Activated CD4-positive, alpha-beta T cell treated with anti-CD3 and anti-CD28 coated beads for 1 hour (primary cell): ENCODE data around the gene OAS1.
A peak's percentile ranks its signal among the peaks of the same experiment; 100 is the strongest.
"Not testable (repeated sequence)": the region's sequence is repeated elsewhere in the genome, so short reads cannot be mapped to it uniquely, and the experiment has no call there.

ENCODE experiments used
- DNase-seq: peaks from one replicate; pipeline ENCODE4 v3.0.0-alpha.2; 2020

The OAS1 gene

GRCh38 chr12:112901271-112901670, 5.5 kb upstream of the OAS1 start:
- DNase-seq = no peak

GRCh38 chr12:112904571-112904970, 2.2 kb upstream of the OAS1 start:
- no peak for DNase-seq

DNA sequence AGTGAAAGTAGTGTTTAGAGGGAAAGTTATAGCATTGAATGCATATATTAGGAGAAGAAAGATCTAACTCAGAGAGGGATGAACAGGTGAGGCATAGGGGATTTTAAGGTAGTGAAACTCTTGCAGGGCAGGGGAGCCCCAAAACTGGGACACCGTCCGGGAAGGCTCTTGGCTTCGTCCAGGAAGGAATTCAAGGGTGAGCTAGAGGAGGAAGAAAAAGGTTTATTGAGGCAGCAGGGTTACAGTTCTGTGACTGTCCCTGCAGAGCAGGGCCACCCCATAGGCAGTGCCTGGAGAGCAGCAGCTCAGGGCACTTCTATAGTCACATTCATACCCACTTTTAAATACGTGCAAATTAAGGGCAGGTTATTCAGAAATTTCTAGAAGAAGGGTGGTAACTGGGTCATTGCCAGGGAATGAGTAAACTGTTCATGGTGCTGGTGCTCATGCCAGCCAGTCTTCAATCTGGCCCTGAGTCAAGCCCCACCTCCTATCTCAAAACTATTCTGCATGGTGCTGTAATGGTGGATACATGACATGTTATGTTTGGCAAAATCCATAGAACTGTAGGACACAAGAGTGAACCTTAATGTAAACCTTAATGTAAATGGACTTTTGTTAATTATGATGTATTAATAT, 1.2 kb upstream of the OAS1 start:
- DNase-seq = no peak

- DNase-seq = no peak
Observed at GRCh38 chr12:112907415-112908157, 824 bp downstream of the OAS1 start.

DNA sequence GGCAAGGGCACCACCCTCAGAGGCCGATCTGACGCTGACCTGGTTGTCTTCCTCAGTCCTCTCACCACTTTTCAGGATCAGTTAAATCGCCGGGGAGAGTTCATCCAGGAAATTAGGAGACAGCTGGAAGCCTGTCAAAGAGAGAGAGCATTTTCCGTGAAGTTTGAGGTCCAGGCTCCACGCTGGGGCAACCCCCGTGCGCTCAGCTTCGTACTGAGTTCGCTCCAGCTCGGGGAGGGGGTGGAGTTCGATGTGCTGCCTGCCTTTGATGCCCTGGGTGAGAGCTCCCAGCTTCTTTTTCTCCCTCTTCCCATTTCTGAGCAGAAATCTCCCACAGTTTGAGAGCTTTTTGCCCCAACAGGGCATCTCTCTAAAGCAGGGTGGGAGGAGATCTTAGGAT, 1.8 kb downstream of the OAS1 start:
- no peak for DNase-seq

DNA sequence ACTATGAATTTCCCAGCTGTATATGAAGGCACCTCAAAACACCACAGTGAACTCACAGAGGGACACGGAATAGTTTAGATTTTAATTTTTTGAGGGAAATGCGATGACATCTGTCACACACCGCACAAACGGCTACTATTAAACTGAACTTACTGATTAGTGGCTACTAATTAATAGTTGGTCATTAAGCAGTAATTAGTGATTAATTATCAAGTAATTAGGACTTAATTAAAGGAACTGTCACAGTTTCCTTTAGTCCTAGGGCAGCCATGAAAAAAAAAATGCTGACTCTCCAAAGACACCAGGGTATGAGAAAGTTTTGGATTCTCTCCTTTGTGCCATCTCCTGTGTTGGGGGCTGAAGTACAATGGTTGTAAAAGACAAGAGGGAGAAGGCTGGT, 2.9 kb downstream of the OAS1 start:
- no peak for DNase-seq

- DNase-seq = no peak
Observed at GRCh38 chr12:112913038-112913688, 6.4 kb downstream of the OAS1 start.

- not testable (repeated sequence) for DNase-seq
Observed at GRCh38 chr12:112913888-112914287, 7.1 kb downstream of the OAS1 start.

- DNase-seq = no peak
Observed at GRCh38 chr12:112916270-112916669, 9.5 kb downstream of the OAS1 start.

GRCh38 chr12:112919121-112919520, 12.4 kb downstream of the OAS1 start:
- no peak for DNase-seq

DNA sequence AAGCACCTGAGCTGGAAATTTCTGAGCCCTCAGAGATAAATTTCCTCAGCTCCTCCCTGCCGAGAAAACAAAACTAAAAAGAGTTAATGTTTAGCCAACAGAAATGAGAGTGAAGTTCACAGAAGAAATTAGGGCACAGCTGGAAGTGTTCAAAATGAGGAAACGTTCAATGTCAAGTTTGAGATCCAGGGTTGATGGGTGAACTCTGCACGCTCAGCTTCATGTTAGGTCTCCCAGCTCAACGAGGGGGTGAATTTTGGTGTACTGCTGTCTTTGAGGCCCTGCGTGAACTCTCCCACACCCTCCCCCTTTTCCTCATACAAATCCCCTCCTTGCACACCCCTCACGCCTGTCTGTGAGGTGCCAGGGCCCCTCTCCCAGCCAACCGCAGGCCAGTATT, 18.2 kb downstream of the OAS1 start:
- no peak for DNase-seq

DNA sequence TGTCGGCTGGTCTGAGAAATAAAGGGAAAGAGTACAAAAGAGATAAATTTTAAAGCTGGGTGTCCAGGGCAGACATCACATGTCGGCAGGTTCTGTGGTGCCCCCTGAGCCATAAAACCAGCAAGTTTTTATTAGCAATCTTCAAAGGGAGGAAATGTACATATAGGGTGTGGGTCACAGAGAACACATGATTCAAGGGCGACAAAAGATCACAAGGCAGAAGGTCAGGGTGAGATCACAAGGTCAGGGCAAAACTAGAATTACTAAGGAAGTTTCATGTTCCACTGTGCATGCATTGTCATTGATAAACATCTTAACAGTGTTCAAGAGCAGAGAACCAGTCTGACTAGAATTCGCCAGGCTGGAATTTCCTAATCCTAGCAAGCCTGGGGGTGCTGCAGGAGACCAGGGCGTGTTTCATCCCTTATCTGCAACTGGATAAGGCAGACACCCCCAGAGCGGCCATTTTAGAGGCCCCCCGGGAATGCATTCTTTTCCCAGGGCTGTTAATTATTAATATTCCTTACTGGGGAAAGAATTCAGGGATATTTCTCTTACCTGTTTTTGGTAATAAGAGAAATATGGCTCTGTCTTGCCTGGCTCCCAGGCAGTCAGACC, 19.8 kb downstream of the OAS1 start:
- not testable (repeated sequence) for DNase-seq

DNA sequence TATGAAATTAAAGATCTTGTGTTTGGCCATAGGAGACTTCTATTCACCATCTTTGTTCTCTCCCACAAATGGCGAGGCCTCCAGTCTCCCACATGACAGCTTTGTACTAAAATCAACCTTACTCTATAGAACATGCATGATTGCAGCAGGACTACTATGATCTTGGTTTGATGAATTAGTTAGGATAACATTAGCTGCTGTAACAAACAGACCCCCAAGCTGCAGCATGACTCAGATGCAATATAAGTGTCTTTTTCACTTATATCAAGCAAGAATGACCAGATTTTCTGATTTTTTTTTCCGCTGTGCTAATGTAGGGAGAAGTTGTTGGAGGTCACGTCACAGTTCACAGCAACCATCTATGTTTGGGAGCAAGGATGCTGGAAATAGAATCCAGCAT, 20.7 kb downstream of the OAS1 start:
- no peak for DNase-seq

DNA sequence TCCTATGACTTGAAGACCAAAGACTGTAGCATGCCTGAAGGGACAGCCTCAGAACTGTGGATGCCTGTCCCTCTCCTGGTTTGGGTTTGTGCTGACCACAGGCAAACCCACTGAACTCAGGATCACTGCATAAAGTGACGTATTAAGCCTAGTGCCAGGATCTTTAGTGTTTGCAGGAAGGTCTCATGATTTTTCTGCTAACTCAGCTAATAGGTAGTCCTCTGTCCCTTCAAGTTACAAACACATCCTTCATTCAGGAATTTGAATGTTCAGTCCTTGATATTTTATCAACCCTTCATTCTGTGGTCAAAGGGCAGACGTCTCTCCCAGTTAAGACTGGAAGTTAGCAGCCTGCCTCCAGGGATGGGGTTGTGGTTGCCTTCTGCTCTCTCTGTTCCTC, 21.2 kb downstream of the OAS1 start:
- DNase-seq = no peak

DNA sequence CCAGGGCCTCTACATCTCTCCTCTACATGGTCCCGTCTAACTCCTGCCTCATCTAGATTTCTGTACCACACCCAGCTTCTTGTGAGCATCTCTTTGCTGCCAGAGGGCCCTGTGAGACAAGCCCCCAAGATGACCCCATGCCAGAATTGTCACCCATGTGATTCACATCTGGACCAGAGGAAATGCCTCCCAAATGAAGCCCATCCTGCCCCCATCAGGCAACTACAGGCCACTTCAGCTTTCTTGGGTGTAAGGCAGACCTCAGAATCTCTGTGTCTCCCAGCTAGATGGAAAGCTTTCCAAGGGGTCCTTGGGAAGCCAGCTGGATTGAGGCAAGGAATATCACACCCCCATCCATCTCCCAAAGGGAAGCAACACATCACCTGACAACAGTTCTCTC, 22.2 kb downstream of the OAS1 start:
- no peak for DNase-seq

DNA sequence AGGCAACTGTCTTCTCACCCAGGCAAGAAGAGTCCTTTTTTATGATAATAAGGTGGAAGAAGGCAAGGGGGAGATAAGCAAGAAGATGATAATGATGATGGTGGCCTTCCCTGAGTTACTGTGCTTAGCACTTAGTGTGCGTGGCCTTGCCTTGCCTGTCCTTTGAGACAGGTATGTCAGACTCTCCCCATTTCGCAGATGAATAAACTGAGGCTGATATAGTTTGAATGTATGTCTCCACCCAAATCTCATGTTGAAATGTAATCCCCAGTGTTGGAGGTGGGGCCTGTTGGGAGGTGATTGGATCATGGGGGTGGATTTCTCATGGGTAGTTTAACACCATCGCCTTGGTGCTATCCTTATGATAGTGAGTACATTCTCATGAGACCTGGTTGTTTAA, 23.0 kb downstream of the OAS1 start:
- DNase-seq = no peak

DNA sequence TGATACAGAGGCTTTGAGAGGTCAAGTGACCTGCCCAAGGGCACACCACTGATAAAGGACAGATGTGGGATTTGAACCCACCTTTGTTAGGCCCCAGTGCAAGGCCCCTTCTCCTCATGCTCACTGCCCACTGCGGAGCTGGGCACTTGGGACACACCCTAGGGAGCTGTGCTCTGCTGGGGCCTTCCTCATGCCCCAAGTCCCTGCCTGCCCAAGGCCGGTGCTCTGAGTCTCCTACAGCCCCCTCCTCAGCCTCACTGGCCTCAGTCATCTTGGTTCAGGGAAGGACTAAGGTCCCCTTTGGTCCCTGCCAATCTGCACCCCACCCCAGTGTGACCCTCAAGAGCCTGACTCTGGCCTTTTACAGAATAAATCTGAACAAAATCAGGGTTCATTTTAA, 23.6 kb downstream of the OAS1 start:
- no peak for DNase-seq

DNA sequence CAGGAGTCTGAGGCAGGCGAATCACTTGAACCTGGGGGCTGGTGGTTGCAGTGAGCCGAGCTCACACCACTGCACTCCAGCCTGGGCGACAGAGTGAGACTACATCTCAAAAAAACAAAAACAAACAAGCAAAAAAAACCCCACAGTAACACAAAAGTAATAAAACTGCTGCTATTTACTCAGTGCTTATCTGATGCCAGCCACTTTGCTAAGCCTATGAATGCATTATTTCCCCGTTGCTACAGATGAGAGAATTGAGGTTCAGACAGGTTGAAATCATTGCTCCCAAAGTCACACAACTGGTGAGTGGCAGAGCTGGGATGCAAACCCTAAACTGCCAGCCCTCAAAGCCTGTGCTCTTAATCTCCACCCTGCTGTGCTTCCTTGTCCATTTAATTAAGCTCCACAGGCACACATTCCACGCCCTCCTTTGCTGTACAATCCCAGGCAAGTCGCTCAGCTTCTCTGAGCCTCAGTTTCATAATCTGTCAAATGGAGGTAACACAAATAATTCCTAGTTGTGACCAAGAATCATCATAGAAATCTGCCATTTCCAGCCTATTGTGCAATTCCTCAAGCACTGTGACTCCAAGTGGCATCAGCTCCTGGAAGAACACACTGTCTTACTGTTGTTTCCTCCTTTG, 25.8 kb downstream of the OAS1 start:
- DNase-seq = no peak

DNA sequence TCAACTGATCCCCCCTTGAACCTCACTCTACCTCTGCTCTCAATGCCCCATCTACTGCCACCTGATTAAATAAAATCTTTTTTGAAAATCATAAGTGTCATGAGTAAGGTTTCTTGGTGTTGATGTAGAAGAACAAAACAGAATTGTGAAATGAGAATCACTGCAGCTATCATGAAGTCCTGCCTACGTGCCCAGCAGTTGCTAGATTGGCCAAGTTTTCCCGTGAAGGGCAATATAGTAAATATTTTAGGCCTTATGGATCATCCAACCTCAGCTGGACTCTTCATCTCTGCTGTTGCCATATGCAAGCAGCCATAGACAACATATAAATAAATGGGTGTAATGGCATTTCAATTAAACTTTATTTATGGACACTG, 26.4 kb downstream of the OAS1 start:
- DNase-seq = no peak

GRCh38 chr12:112936264-112936663, 29.5 kb downstream of the OAS1 start:
- DNase-seq = no peak

GRCh38 chr12:112936927-112937326, 30.2 kb downstream of the OAS1 start:
- DNase-seq = no peak

DNA sequence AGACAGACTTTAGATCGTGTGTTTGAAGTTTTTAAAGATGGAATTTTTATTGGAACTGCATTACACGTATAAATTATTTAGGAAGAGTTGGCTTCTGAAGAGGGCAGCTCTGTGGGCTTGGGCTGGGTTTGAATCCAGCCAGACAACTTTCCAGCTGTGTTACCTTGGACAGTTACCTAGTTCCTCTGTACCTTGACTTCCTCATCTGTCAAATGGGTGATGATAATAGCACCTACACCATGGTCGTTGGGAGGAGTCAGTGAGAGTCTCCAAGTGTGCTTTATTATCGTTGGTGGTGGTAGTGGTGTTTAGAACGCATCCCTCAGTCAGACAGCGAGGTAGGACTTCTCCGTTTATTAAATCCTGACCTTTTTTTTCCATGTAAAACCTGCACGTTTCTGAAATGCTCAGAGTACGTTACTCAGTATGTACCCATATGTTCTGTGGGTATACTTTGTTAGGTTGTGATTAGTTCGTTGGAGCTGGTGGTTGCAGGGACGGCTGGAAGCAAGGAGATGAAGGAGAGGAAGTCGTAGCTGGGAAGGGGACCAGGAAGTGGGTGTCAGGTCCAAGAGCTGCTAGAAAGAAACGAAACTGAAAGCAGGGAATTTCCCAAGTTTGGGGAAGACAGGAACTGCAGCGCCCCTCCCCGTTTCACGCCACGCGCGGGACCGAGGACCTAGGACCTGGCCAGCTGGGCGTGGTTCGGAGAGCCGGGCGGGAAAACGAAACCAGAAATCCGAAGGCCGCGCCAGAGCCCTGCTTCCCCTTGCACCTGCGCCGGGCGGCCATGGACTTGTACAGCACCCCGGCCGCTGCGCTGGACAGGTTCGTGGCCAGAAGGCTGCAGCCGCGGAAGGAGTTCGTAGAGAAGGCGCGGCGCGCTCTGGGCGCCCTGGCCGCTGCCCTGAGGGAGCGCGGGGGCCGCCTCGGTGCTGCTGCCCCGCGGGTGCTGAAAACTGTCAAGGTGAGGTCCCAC, 31.3 kb downstream of the OAS1 start, which contains the start of gene OAS3:
Gene OAS3 (plus strand): TSS at position 734 of the 979 bp plus-strand sequence. CDS start 57 bp downstream, at position 791.
- peak; percentile 79 for DNase-seq
